Chondrocyte (in vitro differentiated cells): ENCODE measurements around the gene GRM4. TPM values are rescaled to one million over a fixed set of nuclear protein-coding genes. Genes with fewer than 3 reads are reported as not detected.

Experiments
- DNase-seq: peaks from one replicate; pipeline ENCODE4 v3.0.0; 2021; ENCODE audit warnings: mixed read lengths, low spot score
- H3K27ac Mint-ChIP-seq: one replicate; pipeline ENCODE4 v1.8.0; 2021; ENCODE audit warnings: mild to moderate bottlenecking, moderate library complexity, mixed read lengths; ENCODE audit not compliant: unreplicated experiment
- H3K27me3 Mint-ChIP-seq: 2 replicates; pipeline ENCODE4 v1.8.0; 2021; ENCODE audit warnings: low read depth, mixed read lengths
- H3K36me3 Mint-ChIP-seq: 2 replicates; pipeline ENCODE4 v1.8.0; 2021; ENCODE audit warnings: low read depth, mixed read lengths
- H3K4me1 Mint-ChIP-seq: 2 replicates; pipeline ENCODE4 v1.8.0; 2021; ENCODE audit warnings: low read depth, mild to moderate bottlenecking, mixed read lengths
- H3K4me3 Mint-ChIP-seq: one replicate; pipeline ENCODE4 v1.8.0; 2021; ENCODE audit warnings: mild to moderate bottlenecking, moderate library complexity, mixed read lengths; ENCODE audit not compliant: unreplicated experiment
- H3K9me3 Mint-ChIP-seq: 2 replicates; pipeline ENCODE4 v1.8.0; 2021; ENCODE audit warnings: low read depth, mixed read lengths
- total RNA-seq: library from RNA; stranded (reverse); gene quantifications from 3 replicates; pipeline ENCODE4 v1.2.1, GENCODE V29; 2021
- TF ChIP-seq, protein P1 (sequence below): fragments of 200-600 bp; sonication (generic); IDR thresholded peaks from 2 replicates; pipeline ENCODE4 v1.5.0; 2021; ENCODE audit warnings: antibody characterized with exemption, mild to moderate bottlenecking, moderate library complexity

Gene GRM4
- total RNA-seq, 1 donor from 2014 or later, result 0.27 TPM

DNA sequence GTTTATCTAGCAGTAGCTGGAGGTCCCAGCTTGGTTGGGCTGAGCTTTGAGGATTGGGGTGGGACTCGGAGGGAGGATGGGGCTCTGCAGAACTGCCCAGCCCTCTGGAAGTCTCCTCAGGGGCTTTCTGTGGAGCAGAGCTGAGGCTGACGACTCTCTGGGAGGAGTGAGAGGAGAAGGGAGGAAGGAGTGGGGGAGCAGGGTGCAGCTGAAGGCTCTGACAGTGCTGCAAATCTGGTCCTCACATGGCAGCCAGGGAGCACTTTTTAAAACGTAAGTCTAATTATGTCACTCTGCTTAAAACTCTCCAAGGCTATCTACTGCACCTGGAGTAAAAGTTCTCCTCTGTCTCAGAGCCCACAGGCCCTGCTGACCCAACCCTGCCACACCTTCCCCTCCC is 32.4 kb downstream of the GRM4 start:
- H3K27ac Mint-ChIP-seq, result no peak overlapping the region
- no peak overlapping the region for H3K4me3 Mint-ChIP-seq
- TF ChIP-seq, protein P1, sequence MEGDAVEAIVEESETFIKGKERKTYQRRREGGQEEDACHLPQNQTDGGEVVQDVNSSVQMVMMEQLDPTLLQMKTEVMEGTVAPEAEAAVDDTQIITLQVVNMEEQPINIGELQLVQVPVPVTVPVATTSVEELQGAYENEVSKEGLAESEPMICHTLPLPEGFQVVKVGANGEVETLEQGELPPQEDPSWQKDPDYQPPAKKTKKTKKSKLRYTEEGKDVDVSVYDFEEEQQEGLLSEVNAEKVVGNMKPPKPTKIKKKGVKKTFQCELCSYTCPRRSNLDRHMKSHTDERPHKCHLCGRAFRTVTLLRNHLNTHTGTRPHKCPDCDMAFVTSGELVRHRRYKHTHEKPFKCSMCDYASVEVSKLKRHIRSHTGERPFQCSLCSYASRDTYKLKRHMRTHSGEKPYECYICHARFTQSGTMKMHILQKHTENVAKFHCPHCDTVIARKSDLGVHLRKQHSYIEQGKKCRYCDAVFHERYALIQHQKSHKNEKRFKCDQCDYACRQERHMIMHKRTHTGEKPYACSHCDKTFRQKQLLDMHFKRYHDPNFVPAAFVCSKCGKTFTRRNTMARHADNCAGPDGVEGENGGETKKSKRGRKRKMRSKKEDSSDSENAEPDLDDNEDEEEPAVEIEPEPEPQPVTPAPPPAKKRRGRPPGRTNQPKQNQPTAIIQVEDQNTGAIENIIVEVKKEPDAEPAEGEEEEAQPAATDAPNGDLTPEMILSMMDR, result no peak
- H3K36me3 Mint-ChIP-seq, result no peaks in the 10 kb centered on the region
- no peaks in the 10 kb centered on the region for H3K4me1 Mint-ChIP-seq
- no peaks in the 10 kb centered on the region for H3K9me3 Mint-ChIP-seq
- no peak for DNase-seq
- H3K27me3 Mint-ChIP-seq, result peaks cover 71% of the 10 kb centered on the region

DNA sequence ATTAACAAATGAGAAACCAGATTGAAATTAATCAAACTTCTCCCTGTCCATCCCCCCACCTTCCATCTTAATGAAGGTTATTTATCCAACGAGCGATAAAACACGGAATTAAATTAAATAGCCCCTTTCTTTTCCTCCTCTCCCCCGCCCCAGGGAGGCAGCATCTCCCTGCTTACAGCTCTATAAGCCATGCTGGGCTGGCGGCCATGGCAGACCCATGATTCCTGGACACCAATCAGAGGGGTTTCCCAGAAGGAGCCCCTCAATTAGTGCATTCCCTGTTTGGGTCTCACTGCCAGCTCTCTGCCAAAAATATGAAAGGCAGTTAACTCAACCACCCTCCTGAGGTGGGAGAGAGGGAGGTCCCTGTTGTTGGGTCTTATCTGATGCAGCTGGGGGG is 33.8 kb downstream of the GRM4 start:
- H3K4me1 Mint-ChIP-seq, result no peaks in the 10 kb centered on the region
- H3K36me3 Mint-ChIP-seq, result no peaks in the 10 kb centered on the region
- TF ChIP-seq, protein P1, result no peak
- no peak overlapping the region for H3K4me3 Mint-ChIP-seq
- no peak for DNase-seq
- H3K27me3 Mint-ChIP-seq, result peaks cover 70% of the 10 kb centered on the region
- no peak overlapping the region for H3K27ac Mint-ChIP-seq
- H3K9me3 Mint-ChIP-seq, result no peaks in the 10 kb centered on the region

DNA sequence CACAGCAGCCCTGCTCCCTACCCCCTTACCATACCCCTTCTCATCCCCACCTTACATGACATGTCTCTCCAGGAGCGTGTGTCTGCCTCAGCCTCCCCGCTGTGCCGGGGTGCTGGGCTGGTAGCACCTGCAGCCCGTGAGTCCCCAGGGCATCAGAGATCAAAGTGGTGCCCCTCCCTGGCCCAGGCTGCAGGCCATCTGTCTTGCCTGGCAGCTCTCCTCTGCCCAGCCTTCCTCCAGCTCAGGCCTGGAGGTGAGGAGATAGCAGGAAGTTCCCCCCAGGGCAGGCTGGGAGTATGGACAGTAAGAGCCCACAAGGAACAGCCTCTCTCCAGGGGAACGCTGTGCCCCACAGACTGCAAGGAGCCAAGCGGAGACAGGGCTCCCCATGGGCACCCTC is 35.3 kb downstream of the GRM4 start:
- Mint-ChIP-seq H3K27me3 (peaks cover 70% of the 10 kb centered on the region), H3K9me3 (no peaks in the 10 kb centered on the region), H3K27ac (no peak overlapping the region), H3K36me3 (no peaks in the 10 kb centered on the region), H3K4me1 (no peaks in the 10 kb centered on the region), H3K4me3 (no peak overlapping the region)
- TF ChIP-seq, protein P1, result no peak
- no peak for DNase-seq

DNA sequence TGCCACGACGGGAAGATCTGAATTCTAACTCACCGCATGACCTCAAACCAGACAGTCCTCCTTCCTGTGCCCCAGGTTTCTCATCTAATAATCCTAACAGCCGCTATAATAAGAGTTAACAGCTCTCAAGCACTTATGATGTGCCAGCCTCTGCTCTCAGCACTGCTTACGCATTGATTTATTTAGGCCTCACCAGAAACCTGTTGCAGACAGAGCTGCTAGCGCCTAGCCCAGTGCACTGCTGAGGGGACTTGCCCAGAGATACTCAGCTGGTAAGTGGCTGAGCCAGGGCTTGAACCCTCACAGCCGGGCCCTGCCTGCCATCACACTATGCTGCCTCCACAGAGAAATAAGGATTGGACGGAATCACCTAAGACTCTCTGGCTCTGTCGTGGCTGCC is 37.7 kb downstream of the GRM4 start:
- Mint-ChIP-seq H3K36me3 (no peaks in the 10 kb centered on the region), H3K4me3 (no peak overlapping the region), H3K27ac (no peak overlapping the region), H3K4me1 (no peaks in the 10 kb centered on the region), H3K27me3 (peaks cover 59% of the 10 kb centered on the region), H3K9me3 (no peaks in the 10 kb centered on the region)
- DNase-seq, result no peak
- TF ChIP-seq, protein P1, result no peak

DNA sequence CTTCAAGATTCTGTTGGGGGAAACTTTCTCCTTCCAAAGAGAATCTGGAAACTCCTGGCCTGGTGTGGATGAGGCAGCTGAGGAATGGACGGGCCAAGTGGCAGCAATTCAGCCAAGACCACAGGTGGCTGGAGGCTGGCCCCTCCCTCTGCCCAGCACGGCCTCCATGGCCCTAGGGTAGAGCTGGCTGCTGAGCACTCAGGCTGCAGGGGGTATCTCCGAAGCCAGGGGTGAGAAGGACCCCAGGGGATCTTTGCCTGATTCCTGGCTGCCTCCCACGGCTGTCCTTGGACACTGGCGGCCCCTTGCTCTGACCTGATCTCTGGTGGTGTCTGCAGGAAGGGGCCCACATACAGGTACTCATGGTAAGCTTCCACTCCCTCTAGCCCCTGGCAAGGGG is 39.0 kb downstream of the GRM4 start:
- Mint-ChIP-seq H3K4me3 (no peak overlapping the region), H3K9me3 (no peaks in the 10 kb centered on the region), H3K36me3 (no peaks in the 10 kb centered on the region), H3K4me1 (no peaks in the 10 kb centered on the region), H3K27me3 (peaks cover 56% of the 10 kb centered on the region), H3K27ac (no peak overlapping the region)
- TF ChIP-seq, protein P1, result no peak
- DNase-seq, result no peak
